COR-L47 (cell line): ENCODE data around the gene EHBP1L1.
"Not testable (repeated sequence)": the region's sequence is repeated elsewhere in the genome, so short reads cannot be mapped to it uniquely, and the experiment has no call there.

Source experiments
- DNase-seq: peaks from one replicate; lab custom pipeline; 2025; lab: John Stamatoyannopoulos, UW

Gene EHBP1L1

GRCh38 chr11:65560555-65561418 is 15.1 kb upstream of the EHBP1L1 start:
- no peak for DNase-seq

GRCh38 chr11:65562020-65562419 is 13.8 kb upstream of the EHBP1L1 start:
- DNase-seq: no peak

GRCh38 chr11:65562788-65563187 is 13.1 kb upstream of the EHBP1L1 start:
- DNase-seq: no peak

- DNase-seq: no peak
Observed at GRCh38 chr11:65563601-65564000, 12.3 kb upstream of the EHBP1L1 start.

GRCh38 chr11:65564879-65565559 is 10.8 kb upstream of the EHBP1L1 start:
- DNase-seq: not testable (repeated sequence)

DNA sequence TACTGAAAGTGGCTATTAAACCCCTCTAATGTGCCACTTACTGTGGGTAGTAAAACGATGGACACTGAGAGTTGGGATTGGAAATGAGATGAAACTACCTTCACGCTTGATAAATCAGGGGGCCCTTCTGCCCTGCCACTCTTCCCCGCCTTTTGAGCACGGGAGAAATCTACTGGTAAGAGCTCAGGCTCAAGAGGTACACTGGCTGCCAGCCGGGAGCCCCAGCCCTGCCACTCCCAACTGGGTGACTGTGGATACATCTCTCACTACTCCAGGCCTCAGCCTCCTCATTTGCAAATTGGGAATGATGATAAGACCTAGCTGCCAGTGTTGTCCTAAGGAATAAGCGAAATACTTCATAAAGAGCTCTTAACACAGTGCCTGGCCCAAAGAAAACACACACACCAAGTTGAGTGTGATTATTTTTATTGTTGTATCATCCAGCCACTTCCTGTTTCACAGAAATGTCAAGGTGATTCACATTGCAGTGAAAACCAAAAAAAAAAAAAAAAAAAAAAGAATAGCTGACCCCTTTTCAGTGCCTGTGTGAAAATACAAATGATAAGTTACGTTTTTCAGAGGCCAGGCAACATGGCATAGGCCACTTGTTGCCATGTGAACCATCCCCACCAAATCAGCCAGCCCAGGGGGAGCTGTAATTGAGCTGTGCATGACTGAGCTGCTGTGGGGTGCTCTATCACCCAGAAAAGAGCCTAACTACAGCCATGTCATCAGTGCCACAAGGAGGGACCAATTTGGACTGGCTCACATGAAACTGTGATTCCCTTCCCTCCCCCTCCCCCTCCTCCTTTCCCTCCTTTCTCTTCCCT is 10.0 kb upstream of the EHBP1L1 start:
- DNase-seq: no peak

DNA sequence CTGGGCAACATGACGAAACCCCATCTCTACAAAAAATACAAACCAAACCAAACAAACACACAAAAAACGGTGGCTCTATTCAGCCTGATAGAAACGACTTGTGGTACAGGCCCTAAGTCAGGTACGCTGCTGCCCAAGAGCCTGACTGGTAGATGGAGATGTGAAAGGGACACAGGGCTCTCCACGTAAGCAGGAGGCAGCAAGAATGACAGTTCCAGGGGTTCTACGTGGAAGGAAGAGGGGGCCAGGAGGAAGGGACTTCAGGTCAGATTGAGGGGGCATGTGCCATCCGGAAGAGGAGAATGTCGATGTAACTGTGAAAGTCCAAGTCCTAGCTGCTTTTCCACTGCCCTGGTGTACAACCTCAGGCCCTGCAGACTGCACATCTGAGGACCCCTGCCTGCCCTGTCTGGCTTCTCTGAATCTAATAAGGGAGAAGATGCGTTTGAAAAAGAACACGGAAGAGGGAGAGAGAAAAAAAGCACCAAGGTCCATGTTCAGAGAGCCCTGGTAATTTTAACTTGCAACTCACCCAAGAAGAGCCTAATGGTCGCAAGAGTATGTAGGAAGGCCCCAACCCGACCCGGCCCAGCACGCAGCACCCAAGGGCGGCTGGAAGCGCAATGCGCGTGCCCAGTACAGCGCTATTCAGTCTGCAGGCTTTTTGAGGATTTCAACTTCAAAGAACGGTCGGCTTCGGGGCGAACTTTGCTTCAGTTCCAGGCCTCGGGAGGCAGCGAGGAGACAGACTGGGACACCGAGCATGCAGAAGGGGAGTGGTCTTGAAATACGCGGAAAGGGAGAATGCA is 6.5 kb upstream of the EHBP1L1 start:
- DNase-seq: no peak

GRCh38 chr11:65569973-65570918 is 5.6 kb upstream of the EHBP1L1 start, which contains the start of gene ZNRD2:
Gene ZNRD2, plus strand, starts transcription at chr11:65570477. Its CDS starts 15 bp downstream, at chr11:65570492.
- DNase-seq: peak; percentile 99

- DNase-seq: no peak
Observed at GRCh38 chr11:65571420-65571819, 4.4 kb upstream of the EHBP1L1 start.

- peak; percentile 71 for DNase-seq
Observed at GRCh38 chr11:65571940-65572339, 3.9 kb upstream of the EHBP1L1 start.

DNA sequence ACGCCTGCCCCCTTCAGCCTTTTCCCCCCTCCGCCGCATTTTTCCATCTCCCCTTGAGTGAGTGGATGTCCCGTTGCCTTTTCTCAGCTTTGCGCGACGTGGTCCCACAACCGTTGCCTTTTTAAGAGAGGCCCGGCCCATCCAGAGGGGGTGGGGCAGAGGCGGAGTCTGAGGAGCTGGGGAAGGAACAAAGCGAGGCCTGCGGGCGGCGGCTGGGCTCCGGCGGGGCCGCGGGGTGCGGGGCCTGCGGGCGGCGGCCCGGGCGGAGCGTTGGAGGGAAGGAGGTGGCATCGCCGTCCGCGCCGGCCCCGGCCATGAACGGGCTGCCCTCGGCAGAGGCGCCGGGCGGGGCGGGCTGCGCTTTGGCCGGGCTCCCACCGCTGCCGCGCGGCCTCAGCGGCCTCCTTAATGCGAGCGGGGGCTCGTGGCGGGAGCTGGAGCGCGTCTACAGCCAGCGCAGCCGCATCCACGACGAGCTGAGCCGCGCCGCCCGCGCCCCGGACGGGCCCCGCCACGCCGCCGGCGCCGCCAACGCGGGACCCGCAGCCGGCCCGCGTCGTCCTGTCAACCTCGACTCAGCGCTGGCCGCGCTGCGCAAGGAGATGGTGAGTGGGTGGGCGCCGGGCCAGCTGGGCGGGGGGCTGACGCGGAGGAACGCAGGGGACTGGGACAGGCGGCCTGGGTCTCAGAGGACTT is 3.3 kb upstream of the EHBP1L1 start, which contains the start of gene FAM89B:
Gene FAM89B (plus strand): TSS at position 183 of the 696 bp plus-strand sequence. CDS start 132 bp downstream, at position 315.
- peak; percentile 57 for DNase-seq

GRCh38 chr11:65573391-65574079 is 2.3 kb upstream of the EHBP1L1 start:
- no peak for DNase-seq

- peak; percentile 47 for DNase-seq
Observed at GRCh38 chr11:65574109-65574810, 1.6 kb upstream of the EHBP1L1 start.

DNA sequence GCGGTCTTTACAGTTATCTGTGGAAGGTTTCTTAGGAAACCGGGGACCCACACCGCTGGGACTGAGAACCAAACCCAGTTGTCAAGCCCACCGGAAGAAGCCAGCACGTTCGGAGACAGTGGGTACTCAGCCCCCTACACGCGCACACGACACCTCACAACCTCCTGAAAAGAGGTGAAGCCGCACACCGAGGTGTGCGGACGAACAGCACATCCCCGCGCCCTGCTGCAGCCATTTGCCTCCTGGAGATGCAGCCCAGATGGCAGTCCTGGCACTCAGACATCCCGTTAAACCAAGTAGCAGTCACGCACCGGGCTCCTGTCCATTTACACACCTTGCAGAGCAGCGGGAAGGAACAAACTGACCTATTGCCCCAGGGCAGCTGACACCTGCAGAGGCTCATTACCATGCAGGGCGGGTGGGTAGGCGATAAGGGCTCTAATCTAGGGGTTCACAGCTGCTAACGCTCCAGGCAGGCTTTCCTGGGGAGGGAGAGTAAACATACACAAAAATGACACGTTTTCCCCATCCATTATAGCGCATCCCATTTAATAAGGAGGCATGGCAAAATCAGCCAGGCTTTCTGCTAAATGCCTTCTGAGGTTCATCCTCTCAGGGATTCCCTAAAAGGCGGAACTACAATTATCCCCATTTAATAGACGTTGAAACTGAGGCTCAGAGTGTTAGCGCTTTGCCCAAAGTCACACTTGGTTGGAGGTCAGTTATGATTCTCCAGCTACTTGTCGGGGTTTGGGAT is 864 bp upstream of the EHBP1L1 start:
- peak; percentile 55 for DNase-seq

DNA sequence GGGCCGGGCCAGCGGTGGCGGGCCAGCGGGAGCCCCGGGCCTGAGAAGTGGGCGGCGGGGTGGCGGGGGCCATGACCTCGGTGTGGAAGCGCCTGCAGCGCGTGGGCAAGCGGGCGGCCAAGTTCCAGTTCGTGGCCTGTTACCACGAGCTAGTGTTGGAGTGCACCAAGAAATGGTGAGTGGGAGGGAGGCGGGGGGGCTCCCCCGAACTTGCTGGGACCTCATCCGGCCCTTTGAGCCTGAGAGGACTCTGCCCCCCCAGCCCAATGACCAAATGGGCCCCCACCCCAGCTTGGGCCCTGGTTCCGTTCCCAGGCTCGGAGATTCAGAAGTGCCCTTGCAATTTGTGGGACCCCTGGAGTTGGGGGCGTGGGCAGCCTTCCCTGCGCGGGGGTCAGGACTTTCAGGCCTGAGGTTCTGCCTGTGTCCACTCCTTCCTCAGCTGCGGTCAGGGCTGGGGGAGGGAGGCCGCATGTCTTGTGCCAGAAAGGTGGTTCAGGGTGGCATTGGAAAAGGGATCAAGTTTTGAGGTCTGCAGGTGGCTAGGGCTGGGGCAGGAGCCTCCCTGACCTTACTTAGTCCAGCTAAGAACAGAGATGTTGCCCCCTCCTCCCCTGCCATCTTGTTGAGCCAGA is 496 bp downstream of the EHBP1L1 start:
- DNase-seq: no peak

DNA sequence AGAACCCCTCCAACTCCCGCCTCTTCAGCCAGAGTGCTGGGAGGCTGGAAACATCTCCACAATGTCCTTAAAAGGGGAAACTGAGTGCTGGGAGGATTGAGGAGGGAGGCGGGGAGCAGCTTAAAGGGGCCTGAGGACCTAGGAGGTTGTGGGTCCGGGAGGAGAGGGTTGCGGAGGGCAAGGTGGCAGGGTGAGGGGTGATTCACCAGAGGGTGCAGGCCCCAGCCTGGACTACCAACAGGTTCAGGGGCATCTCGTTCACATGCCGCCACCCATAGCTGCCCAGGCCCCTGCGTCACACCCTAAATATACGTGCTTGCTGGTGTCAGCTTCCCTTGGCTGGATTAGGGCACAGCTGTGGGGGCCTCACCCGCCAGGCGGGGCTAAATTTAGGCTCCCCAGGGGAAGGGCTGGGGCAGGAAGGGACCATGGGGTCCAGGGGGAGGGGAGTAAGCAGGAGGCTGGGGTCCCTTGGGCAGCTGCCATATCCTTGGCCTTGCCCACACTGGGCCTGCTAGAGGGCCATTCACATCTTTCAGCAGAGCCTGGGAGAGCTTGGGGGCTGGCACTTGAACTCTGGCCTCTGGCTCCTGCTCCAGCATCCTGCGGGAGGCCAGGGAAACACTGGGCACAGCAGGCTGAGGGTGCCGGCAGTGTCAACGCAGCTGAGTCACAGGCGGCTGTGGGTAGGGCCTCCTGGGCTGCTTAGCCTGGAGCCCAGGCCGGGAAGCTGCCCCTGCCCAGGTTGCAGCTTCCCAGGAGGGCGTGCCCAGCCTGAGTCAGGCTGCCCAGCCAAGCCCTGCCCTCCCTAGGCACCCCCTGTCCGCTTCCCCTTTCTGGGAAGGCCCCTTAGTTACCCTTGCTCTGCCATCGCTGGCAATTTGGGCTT is 1.3 kb downstream of the EHBP1L1 start:
- DNase-seq: no peak
